ENCODE data around the gene VAV2.

DNA sequence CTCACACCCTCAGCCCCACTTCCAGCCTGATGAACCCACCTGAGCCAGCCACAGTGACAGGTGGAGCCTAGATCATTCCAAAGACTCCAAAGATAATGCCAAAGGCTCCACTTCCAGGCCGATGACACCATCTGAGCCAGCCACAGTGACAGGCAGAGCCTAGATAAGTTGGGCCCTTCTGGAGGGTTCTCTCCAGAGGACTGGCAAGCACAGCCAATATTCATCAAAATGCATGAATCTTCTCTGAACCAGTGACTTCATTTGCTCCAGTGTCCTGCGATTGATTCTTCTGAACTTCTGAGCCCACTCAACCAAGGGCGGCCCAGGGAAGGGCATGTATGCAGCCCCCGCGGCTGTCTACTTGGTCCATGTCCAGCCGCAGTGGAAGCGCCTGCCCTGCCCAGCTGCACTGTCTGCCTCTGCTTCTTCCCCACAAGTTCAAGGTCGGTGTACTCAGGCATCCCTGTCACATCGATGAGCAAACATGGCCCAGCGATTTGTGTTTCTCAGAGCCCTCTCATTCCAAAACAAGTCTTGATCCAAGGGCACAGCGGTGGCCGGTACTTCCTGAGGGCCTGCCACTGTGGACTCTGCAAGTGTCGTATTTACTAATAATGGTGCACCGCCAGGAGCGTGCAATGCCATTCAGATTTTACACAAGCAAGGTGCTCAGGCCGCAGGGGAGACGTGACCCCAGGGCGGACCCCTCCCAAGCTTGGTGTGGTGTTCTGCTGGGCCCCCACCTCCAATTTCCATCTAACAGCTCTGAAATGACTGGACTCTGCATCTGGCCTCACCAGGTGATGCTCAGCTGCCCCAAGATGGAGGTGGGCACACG is 107.0 kb downstream of the VAV2 start:
- TF ChIP-seq, protein P1, sequence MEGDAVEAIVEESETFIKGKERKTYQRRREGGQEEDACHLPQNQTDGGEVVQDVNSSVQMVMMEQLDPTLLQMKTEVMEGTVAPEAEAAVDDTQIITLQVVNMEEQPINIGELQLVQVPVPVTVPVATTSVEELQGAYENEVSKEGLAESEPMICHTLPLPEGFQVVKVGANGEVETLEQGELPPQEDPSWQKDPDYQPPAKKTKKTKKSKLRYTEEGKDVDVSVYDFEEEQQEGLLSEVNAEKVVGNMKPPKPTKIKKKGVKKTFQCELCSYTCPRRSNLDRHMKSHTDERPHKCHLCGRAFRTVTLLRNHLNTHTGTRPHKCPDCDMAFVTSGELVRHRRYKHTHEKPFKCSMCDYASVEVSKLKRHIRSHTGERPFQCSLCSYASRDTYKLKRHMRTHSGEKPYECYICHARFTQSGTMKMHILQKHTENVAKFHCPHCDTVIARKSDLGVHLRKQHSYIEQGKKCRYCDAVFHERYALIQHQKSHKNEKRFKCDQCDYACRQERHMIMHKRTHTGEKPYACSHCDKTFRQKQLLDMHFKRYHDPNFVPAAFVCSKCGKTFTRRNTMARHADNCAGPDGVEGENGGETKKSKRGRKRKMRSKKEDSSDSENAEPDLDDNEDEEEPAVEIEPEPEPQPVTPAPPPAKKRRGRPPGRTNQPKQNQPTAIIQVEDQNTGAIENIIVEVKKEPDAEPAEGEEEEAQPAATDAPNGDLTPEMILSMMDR (conservative IDR thresholded peaks at IDR 0.05; ENCODE audit: low read depth, low read length): no peak
- no peak for TF ChIP-seq EZH2 (IDR thresholded peaks at IDR 0.05; ENCODE audit: low read length, unreplicated experiment)
- no peak for TF ChIP-seq EZH2phosphoT487 (IDR thresholded peaks at IDR 0.05; ENCODE audit: borderline replicate concordance, low read length)
